Lung (tissue), 12 donors: Measurements from ENCODE around the gene C1orf105. TPM values are rescaled to one million over a fixed set of nuclear protein-coding genes. Genes with fewer than 3 reads are reported as not detected.

ENCODE experiments used
- ATAC-seq: fragments of 200-7000 bp; cut with Tn5 transposase; one replicate; pipeline ENCODE4 v1.9.1; 2020; ENCODE audit warnings: moderate number of reproducible peaks; ENCODE audit not compliant: insufficient read depth, low FRiP score
- DNase-seq, 3 donors: peaks; one replicate each; pipeline ENCODE4 v3.0.0-alpha.2; 2013 to 2017
- H3K27ac ChIP-seq, 2 donors: one replicate each; pipeline ENCODE4 v1.5.1; 2013; ENCODE audit warnings: mild to moderate bottlenecking in 2 of 2, moderate library complexity in 2 of 2, control low read depth in 1 of 2, inconsistent platforms in 1 of 2, low read depth in 1 of 2, low read length in 1 of 2
- H3K27me3 ChIP-seq, 3 donors: one replicate each; pipeline ENCODE4 v1.5.1; 2013; ENCODE audit warnings: low read length in 2 of 3; ENCODE audit not compliant: control insufficient read depth in 3 of 3, insufficient read depth in 3 of 3
- H3K36me3 ChIP-seq, 4 donors: one replicate each; pipeline ENCODE4 v1.5.1; 2013; ENCODE audit warnings: low read length in 4 of 4, mild to moderate bottlenecking in 1 of 4, moderate library complexity in 1 of 4; ENCODE audit not compliant: control insufficient read depth in 4 of 4, insufficient read depth in 4 of 4
- H3K4me1 ChIP-seq, 5 donors: one replicate each; pipeline ENCODE4 v1.5.1; 2013; ENCODE audit warnings: low read length in 5 of 5, mild to moderate bottlenecking in 2 of 5, moderate library complexity in 1 of 5; ENCODE audit not compliant: control insufficient read depth in 5 of 5, insufficient read depth in 5 of 5
- H3K4me3 ChIP-seq: one replicate; pipeline ENCODE4 v1.5.1; 2013; ENCODE audit warnings: mild to moderate bottlenecking, control low read depth, moderate library complexity
- H3K9ac ChIP-seq, 2 donors: one replicate each; pipeline ENCODE4 v1.5.1; 2013; ENCODE audit warnings: low read length in 2 of 2, control low read depth in 1 of 2; ENCODE audit not compliant: insufficient read depth in 1 of 2
- H3K9me3 ChIP-seq, 4 donors: one replicate each; pipeline ENCODE4 v1.5.1; 2013; ENCODE audit warnings: low read length in 3 of 4, mild to moderate bottlenecking in 1 of 4, moderate library complexity in 1 of 4; ENCODE audit not compliant: control insufficient read depth in 4 of 4, insufficient read depth in 3 of 4
- CTCF ChIP-seq: IDR thresholded peaks from 2 replicates; pipeline ENCODE4 v1.5.1; 2012; ENCODE audit warnings: mild to moderate bottlenecking; ENCODE audit errors: control extremely low read depth, extremely low read depth
- WGBS, 2 donors: extraction: QIAGEN DNeasy Blood & Tissue Kit; methylation state at CpG; one replicate each; pipeline ENCODE4 v1.1.7; 2013; 5-methylcytosine and 5-hydroxymethylcytosine counted together
- polyA plus RNA-seq, 2 donors: library from polyadenylated mRNA; stranded (reverse); fragments of 200-250 nt; gene quantifications; one replicate each; pipeline ENCODE4 v1.2.1, GENCODE V29; 2013
- total RNA-seq, 2 donors: library from RNA; depleted of rRNA in 1 of 2; stranded (reverse); fragments of >200 nt in 1 of 2; gene quantifications; one replicate each; pipeline ENCODE4 v1.2.1, GENCODE V29; 2014 to 2021
- donor health status: control.
- donor health status: control.
- donor health status: Bipolar disorder and iron deficiency.
- donor health status: healthy.
- donor health status: DM: yes; HTN: yes; CAD: no.

The C1orf105 gene
- total and polyA plus RNA-seq, 4 donors, result not detected

- no peak for TF ChIP-seq CTCF
- H3K9me3 ChIP-seq, result no peaks in the 10 kb centered on the region
- DNase-seq (no peak), ATAC-seq (no peak)
- H3K4me3 ChIP-seq, result no peak overlapping the region
- no peaks in the 10 kb centered on the region for H3K27me3 ChIP-seq
- H3K36me3 ChIP-seq, result no peaks in the 10 kb centered on the region
- H3K9ac ChIP-seq, result no peak overlapping the region
- H3K27ac ChIP-seq, result no peak overlapping the region
- H3K4me1 ChIP-seq, result peaks cover 0 to 20% (median 0%) of the 10 kb centered on the region in 5 donors
- 14 to 63% methylated on average over 2 of the region's 2 CpGs for WGBS, 2 donors
Observed at GRCh38 chr1:172376431-172376830, 44.1 kb upstream of the C1orf105 start.

- H3K27me3 ChIP-seq, result no peaks in the 10 kb centered on the region
- no peak overlapping the region for H3K4me3 ChIP-seq
- peaks cover 0 to 31% (median 3%) of the 10 kb centered on the region in 5 donors for H3K4me1 ChIP-seq
- no peak overlapping the region for H3K27ac ChIP-seq
- TF ChIP-seq CTCF, result no peak
- H3K36me3 ChIP-seq, result no peaks in the 10 kb centered on the region
- DNase-seq (no peak), ATAC-seq (no peak)
- no peak overlapping the region for H3K9ac ChIP-seq
- no peaks in the 10 kb centered on the region for H3K9me3 ChIP-seq
Observed at GRCh38 chr1:172377565-172377964, 42.9 kb upstream of the C1orf105 start.

- Histone ChIP-seq H3K4me1 (peaks cover 0 to 38% (median 3%) of the 10 kb centered on the region in 5 donors), H3K9ac (no peak overlapping the region), H3K27ac (no peak overlapping the region), H3K27me3 (no peaks in the 10 kb centered on the region), H3K4me3 (no peak overlapping the region), H3K9me3 (no peaks in the 10 kb centered on the region), H3K36me3 (no peaks in the 10 kb centered on the region)
- 97 to 100% methylated on average over 1 of the region's 1 CpG for WGBS, 2 donors
- no peak for TF ChIP-seq CTCF
- no peak for DNase-seq
- ATAC-seq, result no peak
Observed at GRCh38 chr1:172378109-172378760, 42.2 kb upstream of the C1orf105 start.
